DMS153 treated with DMSO at 0.1 percent for 48 hours (cell line): ENCODE measurements around the gene MRPL27.
A peak's percentile ranks its signal among the peaks of the same experiment; 100 is the strongest.
"Not testable (repeated sequence)": the region's sequence is repeated elsewhere in the genome, so short reads cannot be mapped to it uniquely, and the experiment has no call there.

ENCODE experiments used
- DNase-seq: peaks from one replicate; lab custom pipeline; 2025; ENCODE audit not compliant: unreplicated experiment; lab: John Stamatoyannopoulos, UW

The MRPL27 gene

GRCh38 chr17:50347117-50347893 lies 25.7 kb downstream of the MRPL27 start:
- no peak for DNase-seq

DNA sequence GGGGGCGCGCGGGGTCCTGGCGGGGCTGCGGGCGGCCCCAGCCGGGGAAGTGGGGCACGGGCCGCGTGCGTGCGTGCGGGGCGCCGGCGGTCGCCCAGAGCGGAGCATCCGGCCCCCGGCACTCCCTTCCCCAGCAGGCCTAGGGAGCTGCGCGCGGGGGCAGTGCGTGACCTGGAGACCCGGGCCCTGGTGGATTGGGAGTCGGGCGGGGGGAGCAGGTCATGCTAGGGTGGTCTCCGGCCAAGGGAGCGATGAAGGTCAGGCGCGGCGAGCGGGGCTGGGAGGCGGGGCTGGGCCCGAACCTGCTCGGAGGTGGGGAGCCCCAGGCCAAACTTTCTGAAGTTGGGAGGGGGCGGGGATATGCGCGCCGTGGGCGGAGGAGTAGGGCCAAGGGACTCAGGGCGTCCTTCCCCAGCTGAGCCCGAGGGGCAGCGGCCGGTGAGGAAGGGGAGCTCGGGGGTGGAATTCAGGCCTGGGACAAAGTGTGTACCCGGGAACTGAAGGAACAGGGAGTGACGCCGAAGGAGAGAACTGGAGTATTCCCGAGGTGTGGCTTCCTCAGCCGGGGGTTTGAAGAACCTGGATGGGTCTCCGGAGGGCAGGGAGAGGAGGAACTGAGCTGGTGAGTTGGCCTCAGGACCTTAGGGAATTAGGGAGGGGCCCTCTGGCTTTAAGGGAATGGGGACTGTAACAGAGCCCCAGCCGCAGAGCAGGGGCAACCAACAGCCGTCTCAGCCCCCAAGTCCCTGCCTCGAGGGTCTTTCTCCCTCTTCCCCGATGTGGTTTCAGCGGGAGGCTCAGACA lies 26.5 kb downstream of the MRPL27 start:
- no peak for DNase-seq

GRCh38 chr17:50345432-50346312 lies 27.3 kb downstream of the MRPL27 start, which contains the start of gene XYLT2:
TSS of gene XYLT2 (plus strand) at chr17:50346126. CDS start at chr17:50346141, 15 bp downstream.
- DNase-seq, result peak; percentile 69

DNA sequence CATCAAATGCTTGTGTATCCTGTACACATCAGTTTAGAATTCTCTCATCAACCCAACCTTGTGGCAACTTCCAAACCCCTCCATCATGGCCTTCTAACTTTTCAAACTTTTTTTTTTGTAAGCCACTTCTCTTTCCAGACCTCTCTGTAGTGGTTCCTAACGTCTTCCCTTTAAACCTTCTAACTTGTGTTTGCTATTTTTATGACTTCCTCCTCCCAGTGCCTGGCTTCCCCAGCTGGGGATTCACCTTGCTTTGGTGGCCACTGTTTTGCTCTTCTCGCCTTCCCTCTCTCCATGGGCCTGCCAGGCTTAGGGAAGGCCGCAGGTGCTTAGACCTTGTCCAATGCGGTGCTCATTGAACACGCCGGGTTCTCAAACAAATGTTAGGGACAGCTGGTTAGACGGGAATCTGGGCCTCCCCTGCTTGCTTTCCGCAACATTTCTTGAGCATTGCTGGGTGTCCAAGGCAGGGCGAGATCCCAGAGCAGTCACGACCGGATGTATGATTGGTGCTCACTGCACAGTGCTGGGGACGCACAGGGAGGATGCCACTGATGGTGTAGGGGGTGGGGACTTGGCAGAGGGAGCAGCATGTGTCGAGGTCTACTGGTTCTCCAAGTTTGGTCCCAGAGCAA lies 28.1 kb downstream of the MRPL27 start:
- peak; percentile 27 for DNase-seq

DNA sequence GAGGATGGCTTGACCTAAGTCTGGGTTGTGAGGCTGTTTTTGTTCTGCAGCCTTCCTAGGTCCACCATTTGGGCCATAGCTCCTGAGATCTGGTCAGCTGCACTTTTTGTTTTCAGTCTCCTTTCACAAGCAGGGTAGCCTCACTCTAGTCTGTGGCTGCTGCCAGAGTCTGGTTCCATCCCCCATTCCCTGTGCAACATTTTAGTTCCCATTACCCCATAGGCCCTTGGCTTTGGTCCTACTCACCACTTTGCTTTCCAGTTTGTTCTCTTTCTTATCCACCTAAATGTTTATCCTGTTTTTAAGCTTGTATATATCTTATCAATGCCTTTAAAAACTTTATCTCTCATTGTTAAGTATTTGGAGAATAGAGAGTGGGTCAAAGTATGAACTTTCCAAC lies 33.6 kb downstream of the MRPL27 start:
- DNase-seq, result no peak

GRCh38 chr17:50338645-50339044 lies 34.3 kb downstream of the MRPL27 start:
- no peak for DNase-seq

- DNase-seq, result no peak
Observed at GRCh38 chr17:50337956-50338355, 35.0 kb downstream of the MRPL27 start.

DNA sequence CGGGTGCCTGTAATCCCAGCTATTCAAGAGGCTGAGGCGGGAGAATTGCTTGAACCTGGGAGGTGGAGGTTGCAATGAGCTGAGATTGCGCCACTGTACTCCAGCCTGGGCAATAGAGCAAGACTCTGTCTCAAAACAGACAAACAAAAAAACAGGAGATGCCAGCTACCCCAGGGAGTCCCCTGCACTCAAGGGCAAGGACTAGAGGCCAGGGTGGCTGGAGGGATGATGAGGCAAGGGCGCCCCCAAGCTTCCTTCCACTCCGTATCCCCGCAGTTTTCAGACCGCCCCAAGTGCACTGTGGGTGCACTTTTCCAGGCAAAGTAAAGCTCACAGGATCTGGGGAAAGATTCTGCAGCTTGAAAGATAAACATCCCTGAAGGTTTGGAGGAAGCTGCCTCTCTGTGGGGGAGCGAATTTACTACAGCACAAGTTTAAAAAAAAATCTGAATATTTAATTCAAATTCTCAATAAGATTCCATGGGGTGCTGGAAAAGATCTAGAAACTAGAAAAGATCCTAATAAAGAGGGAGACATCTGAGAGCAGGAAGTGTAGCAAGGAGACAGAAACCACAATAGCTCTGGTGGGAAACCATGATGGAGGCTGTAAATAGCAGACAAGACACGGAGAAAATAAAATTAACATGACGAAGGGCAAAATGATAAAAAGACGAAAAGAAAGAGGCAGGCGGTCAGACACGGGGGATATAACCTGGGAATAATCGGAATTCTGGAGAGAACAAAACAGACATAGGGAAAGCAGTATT lies 39.5 kb downstream of the MRPL27 start:
- DNase-seq, result not testable (repeated sequence)

GRCh38 chr17:50332196-50332595 lies 40.8 kb downstream of the MRPL27 start:
- no peak for DNase-seq

DNA sequence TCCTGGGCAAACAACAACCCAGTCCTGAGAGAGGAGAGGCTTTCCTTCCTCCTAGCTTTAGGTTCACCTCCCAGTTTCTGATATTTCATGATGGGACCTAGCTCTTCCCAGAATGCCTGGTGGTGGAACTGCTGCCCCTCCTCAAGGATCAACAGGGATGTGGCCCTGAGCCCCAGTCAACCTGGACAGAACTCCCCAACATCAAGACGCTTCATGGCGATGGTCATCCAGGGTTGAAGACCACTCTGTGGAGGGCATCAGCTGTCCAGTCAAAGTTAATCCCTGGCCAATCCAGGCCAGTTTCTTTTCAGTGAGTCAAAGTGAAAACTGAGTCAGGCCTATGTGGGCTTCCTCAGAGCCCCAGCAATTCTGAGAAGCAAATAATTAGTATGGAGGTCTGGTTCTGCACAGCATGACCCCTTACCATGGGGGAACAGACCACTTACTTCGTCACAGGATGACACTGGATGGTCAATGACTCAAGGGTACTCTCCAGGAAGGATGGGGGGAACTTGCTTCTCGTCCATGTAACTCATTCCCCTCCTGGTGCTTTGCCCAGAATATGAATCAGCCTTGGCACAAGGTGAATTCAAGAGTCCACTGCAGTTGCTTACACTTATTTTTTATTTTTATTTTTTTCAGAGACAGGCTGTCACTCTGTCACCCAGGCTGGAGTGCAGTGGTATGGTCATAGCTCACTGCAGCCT lies 41.7 kb downstream of the MRPL27 start:
- DNase-seq, result no peak

DNA sequence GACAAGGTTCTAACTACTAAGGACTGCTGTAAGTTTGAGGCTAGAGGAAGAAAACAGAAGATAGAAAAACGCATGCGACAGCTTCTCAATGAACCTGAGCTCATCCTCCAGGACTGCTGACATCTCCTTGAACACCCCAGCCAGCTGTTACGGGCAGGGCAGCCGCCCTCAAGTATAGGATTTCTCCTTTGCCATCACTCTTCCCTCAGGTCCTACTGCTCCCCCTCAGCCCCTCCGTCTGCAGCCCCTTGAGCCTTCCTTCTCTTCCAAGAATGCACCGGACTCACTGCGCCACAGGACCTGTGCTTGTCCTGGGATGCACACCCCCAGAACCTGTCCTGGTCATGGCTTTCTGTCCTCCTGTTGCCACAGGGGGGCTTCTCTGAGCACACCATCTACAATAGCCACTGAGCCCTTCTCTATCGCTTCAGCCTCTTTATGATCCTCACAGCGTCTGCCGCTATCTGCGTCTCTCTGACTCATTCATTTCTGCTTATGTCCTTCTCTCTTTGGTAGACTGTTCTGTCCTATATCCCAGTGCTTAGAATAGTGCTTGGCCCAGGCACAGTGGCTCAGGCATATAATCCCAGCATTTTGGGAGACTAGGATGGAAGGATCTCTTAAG lies 42.7 kb downstream of the MRPL27 start:
- no peak for DNase-seq

DNA sequence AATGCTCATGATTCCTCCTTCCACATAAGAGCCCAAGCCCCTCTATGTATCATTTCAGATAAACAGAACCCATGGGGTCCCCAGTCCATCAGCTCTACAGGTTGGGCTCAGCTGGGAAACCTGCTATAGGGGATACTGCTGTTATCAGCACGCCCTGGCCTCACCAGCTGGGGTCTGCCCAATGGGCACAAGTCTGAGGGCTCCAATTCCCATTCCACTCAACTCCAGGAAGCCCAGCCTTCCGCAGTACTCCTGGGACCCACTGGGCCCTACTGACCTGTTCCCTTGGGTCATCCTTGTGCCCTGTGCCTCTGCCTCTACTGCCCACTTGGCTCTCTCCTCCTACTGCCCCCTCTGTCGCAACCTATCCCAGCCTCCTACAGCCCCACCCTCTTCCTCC lies 43.3 kb downstream of the MRPL27 start:
- no peak for DNase-seq

GRCh38 chr17:50328363-50329325 lies 44.3 kb downstream of the MRPL27 start:
- DNase-seq, result no peak

- no peak for DNase-seq
Observed at GRCh38 chr17:50326831-50327364, 46.1 kb downstream of the MRPL27 start.

DNA sequence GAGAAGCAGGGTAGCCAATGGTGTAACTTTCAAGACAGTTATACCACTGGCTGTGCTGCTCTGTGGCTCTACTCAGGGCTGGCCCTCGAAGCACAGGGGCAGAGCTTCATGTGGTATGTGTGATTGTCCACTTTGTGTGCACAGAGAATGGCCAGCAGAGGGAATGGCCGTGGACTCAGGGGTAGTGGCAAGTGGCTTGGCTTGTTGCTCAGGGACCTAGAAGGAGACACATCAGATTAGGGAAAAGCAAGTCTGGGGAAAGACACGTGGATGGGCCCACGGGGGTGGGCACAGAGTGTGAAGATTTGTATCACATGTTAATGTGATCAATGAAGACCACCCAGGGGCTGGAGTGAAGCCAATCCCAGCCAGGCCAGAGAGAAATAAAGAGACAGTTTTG lies 47.1 kb downstream of the MRPL27 start:
- no peak for DNase-seq

DNA sequence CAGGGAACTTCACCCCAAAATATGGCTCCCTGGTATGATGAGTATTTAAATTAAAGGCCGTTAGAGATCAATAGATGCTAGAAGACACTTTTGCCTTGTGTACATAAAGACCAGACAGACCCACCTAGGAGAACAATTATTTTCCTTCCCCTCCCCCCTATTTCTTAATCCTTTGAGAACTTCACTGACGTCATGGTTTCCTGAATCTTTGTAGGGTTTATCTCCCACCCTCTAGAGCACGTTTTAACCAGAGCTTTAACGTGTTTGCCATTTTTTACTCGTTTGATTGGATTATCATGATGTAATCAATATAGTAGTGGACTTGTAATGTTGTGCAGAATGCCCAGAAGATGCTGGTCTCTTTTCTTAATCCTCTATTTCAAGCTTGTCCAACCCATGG lies 49.9 kb downstream of the MRPL27 start:
- DNase-seq, result no peak

DNA sequence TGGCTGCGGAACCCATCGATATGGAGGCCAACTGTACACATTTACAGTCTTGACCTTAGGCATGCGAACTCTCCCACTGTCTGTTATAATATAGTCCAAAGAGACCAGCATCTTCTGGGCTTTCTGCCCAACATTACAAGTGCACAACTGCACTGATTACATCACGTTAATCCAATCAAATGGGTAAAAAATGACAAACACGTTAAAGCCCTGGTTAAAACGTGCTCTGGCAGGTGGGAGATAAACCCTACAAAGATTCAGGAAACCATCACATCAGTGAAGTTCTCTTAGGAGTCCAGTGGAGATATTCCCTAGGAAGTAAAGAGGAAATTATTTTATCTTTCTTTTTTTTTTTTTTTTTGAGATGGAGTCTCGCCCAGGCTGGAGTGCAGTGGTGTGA lies 50.7 kb downstream of the MRPL27 start:
- DNase-seq, result no peak
